Activated T-cell treated with anti-CD3 and anti-CD28 coated beads, Interleukin-2, amount 50 U/mL, for 4 hours (primary cell): ENCODE results near the gene FANCL. TPM values are rescaled to one million over a fixed set of nuclear protein-coding genes. Genes with fewer than 3 reads are reported as not detected.
"Not testable (repeated sequence)": the region's sequence is repeated elsewhere in the genome, so short reads cannot be mapped to it uniquely, and the experiment has no call there.

Source experiments
- ATAC-seq, 2 donors: fragments of 200-7000 bp; cut with Tn5 transposase; one replicate each; pipeline ENCODE4 v1.10.0; 2021
- DNase-seq: peaks from one replicate; pipeline ENCODE4 v3.0.0-alpha.2; 2020
- H3K27me3 Mint-ChIP-seq: one replicate; pipeline ENCODE4 v1.8.0; 2021; ENCODE audit warnings: low read depth, mixed read lengths
- H3K36me3 Mint-ChIP-seq: one replicate; pipeline ENCODE4 v1.8.0; 2022; ENCODE audit warnings: mixed read lengths; ENCODE audit not compliant: insufficient read depth
- H3K4me1 Mint-ChIP-seq: one replicate; pipeline ENCODE4 v1.8.0; 2021; ENCODE audit warnings: low read depth, mixed read lengths
- H3K4me3 Mint-ChIP-seq: one replicate; pipeline ENCODE4 v1.8.0; 2021; ENCODE audit warnings: mild to moderate bottlenecking, moderate library complexity, mixed read lengths
- H3K9me3 Mint-ChIP-seq: one replicate; pipeline ENCODE4 v1.8.0; 2021; ENCODE audit warnings: mixed read lengths
- total RNA-seq, 3 donors: library from RNA; stranded (reverse); gene quantifications; one replicate each; pipeline ENCODE4 v1.2.1, GENCODE V29; 2021

FANCL gene
- total RNA-seq, 3 donors from 2014 or later, result 7.7 to 9.2 (median 8.3) TPM

- H3K9me3 Mint-ChIP-seq, H3K4me3 Mint-ChIP-seq, ATAC-seq, H3K27me3 Mint-ChIP-seq, DNase-seq, H3K4me1 Mint-ChIP-seq: not testable (repeated sequence)
- peaks cover 45% of the 10 kb centered on the region for H3K36me3 Mint-ChIP-seq
Observed at GRCh38 chr2:58145769-58146168, 95.4 kb downstream of the FANCL start.

- Mint-ChIP-seq H3K27me3 (no peaks in the 10 kb centered on the region), H3K4me3 (no peak overlapping the region), H3K4me1 (no peaks in the 10 kb centered on the region), H3K36me3 (peaks cover 36% of the 10 kb centered on the region), H3K9me3 (no peaks in the 10 kb centered on the region)
- DNase-seq (no peak), ATAC-seq (no peak)
Observed at GRCh38 chr2:58140508-58141072, 100.5 kb downstream of the FANCL start.

GRCh38 chr2:58138396-58139030 lies 102.6 kb downstream of the FANCL start:
- DNase-seq (no peak), ATAC-seq (no peak)
- Mint-ChIP-seq H3K36me3 (peaks cover 24% of the 10 kb centered on the region), H3K27me3 (no peaks in the 10 kb centered on the region), H3K4me1 (no peaks in the 10 kb centered on the region), H3K9me3 (no peaks in the 10 kb centered on the region), H3K4me3 (no peak overlapping the region)

- DNase-seq (no peak), ATAC-seq (no peak)
- no peak overlapping the region for H3K4me3 Mint-ChIP-seq
- no peaks in the 10 kb centered on the region for H3K27me3 Mint-ChIP-seq
- peaks cover 22% of the 10 kb centered on the region for H3K36me3 Mint-ChIP-seq
- H3K4me1 Mint-ChIP-seq, result no peaks in the 10 kb centered on the region
- no peaks in the 10 kb centered on the region for H3K9me3 Mint-ChIP-seq
Observed at GRCh38 chr2:58137856-58138255, 103.3 kb downstream of the FANCL start.

GRCh38 chr2:58137221-58137620 lies 103.9 kb downstream of the FANCL start:
- Mint-ChIP-seq H3K27me3 (no peaks in the 10 kb centered on the region), H3K36me3 (peaks cover 25% of the 10 kb centered on the region), H3K4me3 (no peak overlapping the region), H3K4me1 (no peaks in the 10 kb centered on the region), H3K9me3 (no peaks in the 10 kb centered on the region)
- ATAC-seq, result no peak
- no peak for DNase-seq

GRCh38 chr2:58135861-58136260 lies 105.3 kb downstream of the FANCL start:
- H3K4me3 Mint-ChIP-seq, result no peak overlapping the region
- H3K27me3 Mint-ChIP-seq, result no peaks in the 10 kb centered on the region
- ATAC-seq (no peak), DNase-seq (no peak)
- no peaks in the 10 kb centered on the region for H3K4me1 Mint-ChIP-seq
- H3K36me3 Mint-ChIP-seq, result peaks cover 25% of the 10 kb centered on the region
- no peaks in the 10 kb centered on the region for H3K9me3 Mint-ChIP-seq

- Mint-ChIP-seq H3K27me3 (no peaks in the 10 kb centered on the region), H3K4me1 (no peaks in the 10 kb centered on the region), H3K4me3 (no peak overlapping the region), H3K9me3 (no peaks in the 10 kb centered on the region), H3K36me3 (peaks cover 15% of the 10 kb centered on the region)
- ATAC-seq, result no peak
- no peak for DNase-seq
Observed at GRCh38 chr2:58133395-58133794, 107.7 kb downstream of the FANCL start.

GRCh38 chr2:58131191-58132011 lies 109.7 kb downstream of the FANCL start:
- DNase-seq (no peak), ATAC-seq (no peak)
- Mint-ChIP-seq H3K27me3 (no peaks in the 10 kb centered on the region), H3K36me3 (peaks cover 11% of the 10 kb centered on the region), H3K4me3 (no peak overlapping the region), H3K4me1 (no peaks in the 10 kb centered on the region), H3K9me3 (no peaks in the 10 kb centered on the region)

GRCh38 chr2:58130238-58130637 lies 110.9 kb downstream of the FANCL start:
- H3K27me3 Mint-ChIP-seq, result no peaks in the 10 kb centered on the region
- no peaks in the 10 kb centered on the region for H3K9me3 Mint-ChIP-seq

GRCh38 chr2:58127111-58127510 lies 114.0 kb downstream of the FANCL start:
- peaks cover 15% of the 10 kb centered on the region for H3K36me3 Mint-ChIP-seq
- no peaks in the 10 kb centered on the region for H3K4me1 Mint-ChIP-seq
- H3K27me3 Mint-ChIP-seq, result no peaks in the 10 kb centered on the region
- no peak for DNase-seq
- no peak for ATAC-seq
- no peaks in the 10 kb centered on the region for H3K9me3 Mint-ChIP-seq
- H3K4me3 Mint-ChIP-seq, result no peak overlapping the region

More at GRCh38 chr2:58130238-58130637, 110.9 kb downstream of the FANCL start:
- Mint-ChIP-seq H3K4me3 (no peak overlapping the region), H3K36me3 (peaks cover 11% of the 10 kb centered on the region), H3K4me1 (no peaks in the 10 kb centered on the region)
- no peak for DNase-seq
- ATAC-seq, result no peak

GRCh38 chr2:58122540-58122939 lies 118.6 kb downstream of the FANCL start:
- no peaks in the 10 kb centered on the region for H3K27me3 Mint-ChIP-seq
- H3K36me3 Mint-ChIP-seq, result peaks cover 24% of the 10 kb centered on the region
- no peaks in the 10 kb centered on the region for H3K4me1 Mint-ChIP-seq
- DNase-seq, result no peak
- ATAC-seq, result no peak
- H3K9me3 Mint-ChIP-seq, result peaks cover 6% of the 10 kb centered on the region
- H3K4me3 Mint-ChIP-seq, result no peak overlapping the region

GRCh38 chr2:58122040-58122439 lies 119.1 kb downstream of the FANCL start:
- Mint-ChIP-seq H3K9me3 (peaks cover 6% of the 10 kb centered on the region), H3K36me3 (peaks cover 26% of the 10 kb centered on the region), H3K4me1 (no peaks in the 10 kb centered on the region), H3K27me3 (no peaks in the 10 kb centered on the region), H3K4me3 (no peak overlapping the region)
- DNase-seq (no peak), ATAC-seq (no peak)

- ATAC-seq (no peak), DNase-seq (no peak)
- H3K4me3 Mint-ChIP-seq, result no peak overlapping the region
- no peaks in the 10 kb centered on the region for H3K27me3 Mint-ChIP-seq
- H3K9me3 Mint-ChIP-seq, result peaks cover 6% of the 10 kb centered on the region
- peaks cover 33% of the 10 kb centered on the region for H3K36me3 Mint-ChIP-seq
- no peaks in the 10 kb centered on the region for H3K4me1 Mint-ChIP-seq
Observed at GRCh38 chr2:58120626-58121229, 120.4 kb downstream of the FANCL start.

- not testable (repeated sequence) for H3K4me1 Mint-ChIP-seq, H3K27me3 Mint-ChIP-seq, DNase-seq, H3K4me3 Mint-ChIP-seq, H3K9me3 Mint-ChIP-seq, ATAC-seq
- peaks cover 40% of the 10 kb centered on the region for H3K36me3 Mint-ChIP-seq
Observed at GRCh38 chr2:58113563-58113962, 127.6 kb downstream of the FANCL start.
